H9 (cell line): ENCODE data around the gene PYROXD2. TPM values are rescaled to one million over a fixed set of nuclear protein-coding genes. Genes with fewer than 3 reads are reported as not detected.

ENCODE experiments used
- DNase-seq: peaks from one replicate; pipeline ENCODE4 v3.0.0-alpha.2; 2017
- H2AFZ ChIP-seq: one replicate; pipeline ENCODE4 v1.6.1; 2013; ENCODE audit warnings: mild to moderate bottlenecking, low read length, control low read depth, moderate library complexity
- H2AK5ac ChIP-seq: 2 replicates; pipeline ENCODE4 v1.6.1; 2013; ENCODE audit warnings: low read length, control low read depth, mixed read lengths; ENCODE audit not compliant: insufficient read length
- H2BK120ac ChIP-seq: one replicate; pipeline ENCODE4 v1.6.1; 2013; ENCODE audit warnings: low read depth, mild to moderate bottlenecking, low read length, control low read depth, inconsistent platforms; ENCODE audit not compliant: poor library complexity, severe bottlenecking
- H2BK12ac ChIP-seq: 2 replicates; pipeline ENCODE4 v1.6.1; 2013; ENCODE audit warnings: low read length, control low read depth, mixed read lengths, low read depth; ENCODE audit not compliant: insufficient read length
- H2BK15ac ChIP-seq: 2 replicates; pipeline ENCODE4 v1.6.1; 2013; ENCODE audit warnings: low read depth, low read length, control low read depth
- H2BK20ac ChIP-seq: one replicate; pipeline ENCODE4 v1.6.1; 2013; ENCODE audit warnings: low read depth, mild to moderate bottlenecking, low read length, control low read depth, inconsistent platforms; ENCODE audit not compliant: poor library complexity, severe bottlenecking
- H2BK5ac ChIP-seq: 2 replicates; pipeline ENCODE4 v1.6.1; 2013; ENCODE audit warnings: low read length, control low read depth, mixed read lengths; ENCODE audit not compliant: insufficient read length
- H3K14ac ChIP-seq: 2 replicates; pipeline ENCODE4 v1.6.1; 2013; ENCODE audit warnings: low read length, control low read depth; ENCODE audit not compliant: insufficient read depth
- H3K18ac ChIP-seq: 2 replicates; pipeline ENCODE4 v1.6.1; 2013; ENCODE audit warnings: low read depth, mild to moderate bottlenecking, mixed read lengths, low read length, control low read depth; ENCODE audit not compliant: insufficient read length
- H3K23ac ChIP-seq: 2 replicates; pipeline ENCODE4 v1.6.1; 2013; ENCODE audit warnings: low read length, control low read depth, mixed read lengths, low read depth; ENCODE audit not compliant: insufficient read length
- H3K23me2 ChIP-seq: 2 replicates; pipeline ENCODE4 v1.6.1; 2013; ENCODE audit warnings: low read depth, mild to moderate bottlenecking, mixed read lengths, low read length, control low read depth; ENCODE audit not compliant: insufficient read length, poor library complexity, severe bottlenecking
- H3K27ac ChIP-seq: 2 replicates; pipeline ENCODE4 v1.5.1; 2013; ENCODE audit warnings: low read length, control low read depth, mixed read lengths, low read depth; ENCODE audit not compliant: insufficient read length
- H3K27me3 ChIP-seq: 2 replicates; pipeline ENCODE4 v1.6.1; 2013; ENCODE audit warnings: low read length, control low read depth, inconsistent platforms; ENCODE audit not compliant: insufficient read depth
- H3K4ac ChIP-seq: 2 replicates; pipeline ENCODE4 v1.6.1; 2013; ENCODE audit warnings: low read depth, mild to moderate bottlenecking, control low read depth, inconsistent platforms, low read length, moderate library complexity
- H3K4me1 ChIP-seq: 2 replicates; pipeline ENCODE4 v1.6.1; 2013; ENCODE audit warnings: low read length, control low read depth, inconsistent platforms; ENCODE audit not compliant: insufficient read depth
- H3K4me2 ChIP-seq: 2 replicates; pipeline ENCODE4 v1.6.1; 2013; ENCODE audit warnings: low read length, control low read depth, mixed read lengths; ENCODE audit not compliant: insufficient read length, insufficient read depth
- H3K56ac ChIP-seq: 2 replicates; pipeline ENCODE4 v1.6.1; 2013; ENCODE audit warnings: low read depth, mild to moderate bottlenecking, mixed read lengths, low read length, control low read depth; ENCODE audit not compliant: insufficient read length
- H3K79me1 ChIP-seq: 2 replicates; pipeline ENCODE4 v1.6.1; 2013; ENCODE audit warnings: low read depth, mild to moderate bottlenecking, moderate library complexity, low read length, control low read depth, inconsistent platforms; ENCODE audit not compliant: insufficient read depth, poor library complexity, severe bottlenecking
- H3K79me2 ChIP-seq: 2 replicates; pipeline ENCODE4 v1.6.1; 2013; ENCODE audit warnings: low read length, control low read depth, inconsistent platforms; ENCODE audit not compliant: insufficient read depth
- H3K9ac ChIP-seq: 2 replicates; pipeline ENCODE4 v1.6.1; 2013; ENCODE audit warnings: low read length, control low read depth, mixed read lengths; ENCODE audit not compliant: insufficient read length; ENCODE audit errors: extremely low read depth
- H3K9me3 ChIP-seq: one replicate; pipeline ENCODE4 v1.6.1; 2013; ENCODE audit warnings: low read depth, low read length, inconsistent platforms; ENCODE audit not compliant: control insufficient read depth
- H3T11ph ChIP-seq: one replicate; pipeline ENCODE4 v1.6.1; 2013; ENCODE audit warnings: mild to moderate bottlenecking, low read length, control low read depth, inconsistent platforms
- H4K20me1 ChIP-seq: one replicate; pipeline ENCODE4 v1.6.1; 2013; ENCODE audit not compliant: control insufficient read depth, insufficient read length, insufficient read depth
- H4K5ac ChIP-seq: 2 replicates; pipeline ENCODE4 v1.6.1; 2013; ENCODE audit warnings: low read depth, mild to moderate bottlenecking, mixed read lengths, low read length, control low read depth; ENCODE audit not compliant: insufficient read length
- H4K8ac ChIP-seq: replicated peaks from 2 replicates; pipeline ENCODE4 v1.6.1; 2013; ENCODE audit warnings: low read length, control low read depth, mixed read lengths, low read depth; ENCODE audit not compliant: insufficient read length
- H4K91ac ChIP-seq: 2 replicates; pipeline ENCODE4 v1.6.1; 2013; ENCODE audit warnings: low read depth, mild to moderate bottlenecking, moderate library complexity, mixed read lengths, low read length, control low read depth; ENCODE audit not compliant: insufficient read length
- H3K27ac Mint-ChIP-seq, 3 experiments: 2 replicates in 2 of 3; 3 replicates in 1 of 3; pipeline ENCODE4 v1.8.0; 2020 to 2021; ENCODE audit warnings: mixed read lengths in 3 of 3, mild to moderate bottlenecking in 1 of 3, moderate library complexity in 1 of 3
- H3K27me3 Mint-ChIP-seq: 2 replicates; pipeline ENCODE4 v1.8.0; 2021; ENCODE audit warnings: low read depth, mild to moderate bottlenecking, moderate library complexity, mixed read lengths
- H3K36me3 Mint-ChIP-seq, 3 experiments: 2 replicates in 2 of 3; 3 replicates in 1 of 3; pipeline ENCODE4 v1.8.0; 2020 to 2021; ENCODE audit warnings: low read depth in 3 of 3, mixed read lengths in 3 of 3; ENCODE audit not compliant: insufficient read depth in 1 of 3
- H3K4me1 Mint-ChIP-seq, 2 experiments: 2 replicates each; pipeline ENCODE4 v1.8.0; 2020; ENCODE audit warnings: mixed read lengths in 2 of 2
- H3K4me3 Mint-ChIP-seq, 2 experiments: 2 replicates in 1 of 2; 3 replicates in 1 of 2; pipeline ENCODE4 v1.8.0; 2020 to 2021; ENCODE audit warnings: mild to moderate bottlenecking in 2 of 2, mixed read lengths in 2 of 2, moderate library complexity in 1 of 2
- H3K9me3 Mint-ChIP-seq, 2 experiments: 2 replicates in 1 of 2; 3 replicates in 1 of 2; pipeline ENCODE4 v1.8.0; 2020; ENCODE audit warnings: mild to moderate bottlenecking in 2 of 2, mixed read lengths in 2 of 2, moderate library complexity in 1 of 2
- CTCF ChIP-seq: fragments of 200-600 bp; sonication (generic); conservative IDR thresholded peaks from 3 replicates; pipeline ENCODE4 v1.8.0; 2021; ENCODE audit warnings: antibody characterized with exemption, mild to moderate bottlenecking
- WGBS: extraction: QIAGEN DNeasy Blood & Tissue Kit; methylation state at CpG from one replicate; pipeline ENCODE4 v1.1.7; 2013; ENCODE audit warnings: missing lambda C conversion rate, low lambda C conversion rate, mixed read lengths; ENCODE audit not compliant: insufficient read length; ENCODE audit errors: extremely low coverage; 5-methylcytosine and 5-hydroxymethylcytosine counted together
- total RNA-seq: library from RNA; stranded (reverse); gene quantifications from 2 replicates; pipeline ENCODE4 v1.2.1, GENCODE V29; 2021

Gene PYROXD2
- total RNA-seq, 1 experiment from 2014 or later: 5.3 TPM

GRCh38 chr10:98456686-98457482, 41.9 kb upstream of the PYROXD2 start:
- no peak overlapping the region for H2BK15ac ChIP-seq
- Mint-ChIP-seq H3K27me3 (no peaks in the 10 kb centered on the region), H3K4me1 (peaks cover 43% of the 10 kb centered on the region in 2 experiments), H3K9me3 (no peaks in the 10 kb centered on the region), H3K4me3 (no peak overlapping the region; a peak in 1 of 5 replicates), H3K36me3 (no peaks in the 10 kb centered on the region), H3K27ac (peak overlapping the region; percentile 28 to 68 (median 44); a peak in 4 of 7 replicates)
- H3K9me3 ChIP-seq: no peaks in the 10 kb centered on the region
- no peak overlapping the region for H3T11ph ChIP-seq
- no peaks in the 10 kb centered on the region for H3K23me2 ChIP-seq
- H2AK5ac ChIP-seq: no peak overlapping the region
- no peak overlapping the region for H2BK12ac ChIP-seq
- no peaks in the 10 kb centered on the region; the same call in 1 of the 2 replicates for H3K4me1 ChIP-seq
- H3K14ac ChIP-seq: no peak overlapping the region
- no peak overlapping the region for H2BK20ac ChIP-seq
- no peak overlapping the region for H3K9ac ChIP-seq
- H4K20me1 ChIP-seq: no peaks in the 10 kb centered on the region
- no peak overlapping the region for H3K4ac ChIP-seq
- H2BK5ac ChIP-seq: no peak overlapping the region
- DNase-seq: no peak
- H2BK120ac ChIP-seq: no peak overlapping the region
- H3K18ac ChIP-seq: no peak overlapping the region
- no peak overlapping the region for H3K4me2 ChIP-seq
- no peak overlapping the region for H4K91ac ChIP-seq
- no peak overlapping the region for H2AFZ ChIP-seq
- H3K27ac ChIP-seq: no peak overlapping the region
- no peaks in the 10 kb centered on the region for H3K79me1 ChIP-seq
- H3K56ac ChIP-seq: no peak overlapping the region
- no peak overlapping the region for H4K8ac ChIP-seq
- no peaks in the 10 kb centered on the region for H3K79me2 ChIP-seq
- no peak overlapping the region for H3K23ac ChIP-seq
- TF ChIP-seq CTCF: no peak
- H3K27me3 ChIP-seq: no peaks in the 10 kb centered on the region
- H4K5ac ChIP-seq: no peak overlapping the region
- no CpG with 5 or more reads among the region's 12 CpGs for WGBS
